Cerebellar nuclear complex (tissue), 1 donor: ENCODE results near the gene RNF31.

Source experiments
- DNase-seq, 2 experiments: peaks; one replicate each; lab custom pipeline; 2025; lab: John Stamatoyannopoulos, UW

RNF31 gene

DNA sequence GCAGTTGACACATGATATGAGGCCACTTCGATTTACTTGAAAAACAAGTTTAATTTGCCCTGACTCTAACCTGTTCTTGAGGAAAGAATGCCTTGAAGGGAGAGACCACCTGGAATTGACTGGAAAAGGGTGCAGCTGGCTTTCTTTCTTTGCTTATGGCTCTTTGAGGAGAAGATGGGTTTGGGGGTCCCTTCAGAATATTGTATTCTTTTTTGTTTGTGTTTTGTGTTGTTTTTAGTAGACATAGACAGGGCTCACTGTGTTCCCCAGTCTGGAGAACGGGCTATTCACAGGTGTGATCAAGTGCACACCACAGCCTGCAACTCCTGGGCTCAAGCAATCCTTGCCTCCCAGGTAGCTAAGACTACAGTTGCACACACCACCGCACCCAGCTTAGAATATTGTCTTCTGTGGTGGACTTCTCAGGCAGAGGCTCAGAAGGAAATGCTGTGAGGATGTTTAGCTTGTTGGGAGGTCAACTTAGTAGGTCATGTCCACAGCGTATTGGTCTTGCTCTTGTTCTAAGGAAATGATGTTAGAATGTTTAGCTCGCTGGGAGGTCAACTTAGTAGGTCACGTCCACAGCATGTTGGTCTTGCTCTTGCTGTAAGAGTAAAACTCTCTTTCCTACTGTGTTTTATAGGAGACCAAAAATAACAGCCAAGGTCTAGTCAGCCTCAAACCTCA, 31.0 kb upstream of the RNF31 start:
- DNase-seq = no peak

DNA sequence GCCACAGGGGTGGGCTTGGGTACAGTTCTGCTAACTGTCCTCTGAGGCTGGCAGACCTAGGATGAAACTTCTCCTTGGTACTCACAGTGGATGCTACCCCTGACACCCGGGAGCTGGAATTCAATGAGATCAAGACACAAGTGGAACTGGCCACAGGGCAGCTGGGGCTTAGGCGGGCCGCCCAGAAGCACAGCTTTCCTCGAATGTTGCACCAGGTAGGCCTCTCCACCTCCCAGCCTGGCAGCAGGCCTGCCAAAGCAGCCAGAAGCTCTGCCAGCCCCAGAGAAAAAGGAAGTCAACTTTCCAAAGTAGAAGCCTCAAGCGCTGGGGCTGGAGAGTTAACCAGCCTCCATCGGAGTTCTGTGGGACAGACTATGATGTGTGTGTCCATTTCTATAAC, 30.1 kb upstream of the RNF31 start:
- DNase-seq = no peak

DNA sequence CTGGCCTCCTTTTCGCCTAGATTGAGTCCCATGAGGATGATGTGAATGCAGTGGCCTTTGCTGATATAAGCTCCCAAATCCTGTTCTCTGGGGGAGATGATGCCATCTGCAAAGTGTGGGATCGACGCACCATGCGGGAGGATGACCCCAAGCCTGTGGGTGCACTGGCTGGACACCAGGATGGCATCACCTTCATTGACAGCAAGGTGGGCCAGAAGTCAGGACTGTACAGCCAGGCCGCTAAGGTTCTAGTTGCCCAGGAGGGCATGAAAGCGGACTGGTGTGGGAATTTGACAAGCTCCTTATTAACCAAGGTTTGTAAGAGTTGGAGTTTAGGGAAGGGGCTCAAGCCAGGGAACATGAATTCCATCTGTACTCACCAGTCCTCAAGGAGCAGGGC, 27.6 kb upstream of the RNF31 start:
- DNase-seq = no peak

DNA sequence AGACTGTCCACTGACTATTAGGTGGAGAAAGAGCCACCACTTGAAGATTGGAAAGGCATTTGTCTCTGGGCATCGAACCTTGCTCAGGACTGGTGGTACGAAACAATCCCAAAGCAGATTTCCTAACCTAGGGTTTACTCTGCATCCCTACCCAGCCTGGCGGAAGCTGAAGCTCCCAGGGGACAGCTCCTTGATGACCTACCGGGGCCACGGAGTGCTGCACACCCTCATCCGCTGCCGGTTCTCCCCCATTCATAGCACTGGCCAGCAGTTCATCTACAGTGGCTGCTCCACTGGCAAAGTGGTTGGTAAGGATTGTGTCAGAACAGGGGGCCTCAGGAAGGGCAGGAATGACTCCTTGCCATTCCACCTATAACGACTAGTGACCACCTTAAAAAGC, 26.1 kb upstream of the RNF31 start:
- no peak for DNase-seq

DNA sequence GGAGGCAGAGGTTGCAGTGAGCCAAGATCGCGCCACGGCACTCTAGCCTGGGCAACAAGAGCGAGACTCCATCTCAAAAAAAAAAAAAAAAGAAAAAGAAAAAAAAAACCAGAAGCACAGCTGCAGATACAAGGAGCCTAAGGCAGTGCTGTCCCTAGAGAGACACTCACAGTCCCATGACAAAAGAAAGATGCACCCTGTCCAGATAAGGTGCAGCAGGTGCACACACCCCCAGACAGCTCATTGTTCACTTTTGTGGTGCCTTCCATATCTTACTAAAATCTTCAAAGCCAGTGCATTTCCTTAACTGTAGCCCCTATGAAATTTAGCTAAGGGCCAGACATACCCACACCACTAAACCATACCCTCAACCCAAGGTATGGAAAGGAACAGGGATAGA, 24.9 kb upstream of the RNF31 start:
- DNase-seq = no peak

DNA sequence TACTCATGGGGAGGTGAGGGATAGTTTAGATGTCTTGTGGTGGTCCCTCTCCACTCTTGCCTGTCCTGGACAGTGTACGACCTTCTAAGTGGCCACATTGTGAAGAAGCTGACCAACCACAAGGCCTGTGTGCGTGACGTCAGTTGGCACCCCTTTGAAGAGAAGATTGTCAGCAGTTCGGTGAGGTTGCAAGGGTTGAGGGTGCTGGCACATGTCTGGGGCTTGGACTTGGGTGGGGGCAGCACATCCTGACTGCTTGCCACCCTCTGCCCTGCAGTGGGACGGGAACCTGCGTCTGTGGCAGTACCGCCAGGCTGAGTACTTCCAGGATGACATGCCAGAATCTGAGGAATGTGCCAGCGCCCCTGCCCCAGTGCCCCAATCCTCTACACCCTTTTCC, 24.4 kb upstream of the RNF31 start:
- DNase-seq = no peak

DNA sequence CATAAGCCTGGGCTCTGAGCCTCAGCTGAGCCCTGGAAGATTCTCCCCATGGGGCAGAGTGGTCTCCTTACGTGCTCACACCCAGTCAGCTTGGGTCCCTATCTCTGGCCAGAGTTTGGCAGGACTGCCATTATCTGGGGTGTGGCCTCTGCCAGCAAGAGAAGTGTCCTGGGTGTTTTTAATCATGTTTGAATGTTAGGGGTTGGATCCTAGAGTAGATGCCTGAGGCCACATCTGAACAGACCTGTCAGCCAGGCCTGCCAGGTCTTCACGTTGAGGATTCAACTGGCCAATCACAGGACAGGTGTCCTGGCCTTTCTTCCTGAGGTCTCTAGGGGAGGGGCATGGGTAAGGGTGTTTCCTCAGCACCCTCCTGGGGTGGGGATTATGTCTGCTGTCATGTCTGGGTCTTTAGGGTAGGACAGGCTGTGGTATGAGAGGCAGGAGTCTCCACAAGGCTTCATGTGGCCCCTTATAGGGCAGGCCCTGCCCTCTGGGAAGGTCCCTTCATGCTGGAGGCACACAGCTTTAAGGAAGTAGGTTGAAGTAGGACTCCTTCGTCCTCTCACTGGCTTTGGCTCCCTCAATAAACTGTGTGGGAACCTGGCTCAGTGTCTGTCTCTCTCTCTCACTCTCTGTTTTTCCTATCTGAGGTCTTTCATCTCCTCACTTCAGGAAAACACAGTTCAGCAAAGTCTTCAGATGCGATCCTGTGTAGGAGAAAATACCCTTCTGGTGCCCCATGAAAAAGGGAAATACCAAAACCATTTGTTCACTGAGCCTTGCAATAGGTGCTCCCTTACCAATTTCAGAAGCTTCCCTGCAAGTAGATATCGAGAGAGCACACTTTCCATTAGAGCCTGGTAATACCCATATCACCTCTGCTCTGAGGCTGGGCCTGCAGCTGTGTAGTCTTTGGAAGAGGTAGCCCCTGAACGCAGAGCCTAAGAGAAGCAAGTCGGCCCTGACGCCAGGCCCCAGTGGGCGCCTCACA, 23.6 kb upstream of the RNF31 start:
- no peak for DNase-seq

DNA sequence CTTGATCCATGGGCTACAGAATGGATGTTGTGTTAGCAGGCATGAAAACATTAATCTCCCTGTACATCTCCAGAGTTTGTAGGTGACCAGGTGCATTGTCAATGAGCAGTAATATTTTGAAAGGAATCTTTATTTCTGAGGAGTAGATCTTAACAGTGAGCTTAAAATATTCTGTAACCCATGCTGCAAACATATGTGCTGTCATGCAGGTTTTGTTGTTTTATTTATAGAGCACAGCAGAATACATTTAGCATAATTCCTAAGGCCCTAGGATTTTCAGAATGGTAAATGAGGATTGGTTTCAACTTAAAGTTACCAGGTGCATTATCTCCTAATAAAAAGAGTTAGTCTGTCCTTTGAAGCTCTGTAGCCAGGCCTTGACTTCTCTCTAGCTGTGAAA, 20.4 kb upstream of the RNF31 start:
- no peak for DNase-seq

DNA sequence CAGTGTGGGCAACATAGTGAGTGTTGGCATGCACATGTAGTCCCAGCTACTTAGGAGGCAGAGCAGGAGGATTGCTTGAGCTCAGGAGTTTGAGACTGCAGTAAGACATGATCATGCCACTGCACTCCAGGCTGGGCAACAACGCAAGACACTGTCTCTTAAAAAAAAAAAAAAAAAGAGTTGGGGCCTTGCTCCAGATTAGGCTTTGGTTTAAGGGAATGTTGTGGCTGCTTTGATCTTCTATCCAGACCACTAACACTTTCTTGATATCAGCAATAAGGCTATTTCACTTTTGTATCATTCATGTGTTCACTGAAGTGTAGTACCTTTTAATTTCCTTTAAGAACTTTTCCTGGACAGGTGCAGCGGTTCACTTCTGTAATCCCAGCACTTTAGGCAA, 19.6 kb upstream of the RNF31 start:
- DNase-seq = no peak

DNA sequence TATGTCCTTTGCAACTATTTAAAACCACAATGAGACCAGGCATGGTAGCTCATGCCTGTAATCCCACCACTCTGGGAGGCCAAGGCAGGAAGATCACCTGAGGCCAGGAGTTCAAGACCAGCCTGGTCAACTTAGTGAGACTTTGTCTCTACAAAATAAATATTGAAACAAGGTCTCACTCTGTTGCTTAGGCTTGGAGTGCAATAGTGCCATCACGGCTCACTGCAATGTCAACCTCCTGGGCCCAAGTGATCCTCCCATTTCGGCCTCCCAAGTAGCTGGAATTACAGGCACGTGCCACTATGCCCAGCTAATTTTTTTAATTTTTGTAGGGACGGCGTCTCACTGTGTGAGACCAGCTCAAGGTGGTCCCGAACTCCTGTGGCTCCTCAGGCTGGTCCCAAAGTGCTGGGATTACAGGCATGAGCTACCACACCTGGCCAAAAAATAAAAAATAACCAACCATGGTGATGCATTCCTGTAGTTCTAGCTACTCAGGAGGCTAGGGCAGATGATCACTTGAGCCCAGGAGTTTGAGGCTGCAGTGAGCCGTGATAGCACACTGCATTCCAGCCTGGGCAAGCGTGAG, 17.8 kb upstream of the RNF31 start:
- no peak for DNase-seq

DNA sequence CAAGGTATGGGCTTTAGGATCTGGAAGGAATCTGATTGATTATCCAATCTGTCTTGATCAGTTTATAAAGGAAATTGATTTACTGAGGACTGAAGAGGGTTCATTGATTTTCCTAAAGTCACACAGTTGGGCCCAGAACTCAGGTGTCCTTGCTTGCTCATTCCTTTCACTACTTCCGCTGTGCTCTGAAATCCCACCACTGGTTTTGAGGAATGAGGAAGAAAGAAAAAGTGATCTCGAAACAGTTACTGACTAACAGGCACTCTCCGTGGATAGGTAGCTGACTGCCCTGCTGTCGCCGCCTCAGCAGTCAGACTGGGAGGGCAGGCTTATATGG, 16.9 kb upstream of the RNF31 start, which contains the start of gene FITM1:
FITM1 (plus strand) TSS at position 280 of the 337 bp plus-strand sequence. CDS start 905 bp downstream, outside the sequence.
- no peak for DNase-seq

DNA sequence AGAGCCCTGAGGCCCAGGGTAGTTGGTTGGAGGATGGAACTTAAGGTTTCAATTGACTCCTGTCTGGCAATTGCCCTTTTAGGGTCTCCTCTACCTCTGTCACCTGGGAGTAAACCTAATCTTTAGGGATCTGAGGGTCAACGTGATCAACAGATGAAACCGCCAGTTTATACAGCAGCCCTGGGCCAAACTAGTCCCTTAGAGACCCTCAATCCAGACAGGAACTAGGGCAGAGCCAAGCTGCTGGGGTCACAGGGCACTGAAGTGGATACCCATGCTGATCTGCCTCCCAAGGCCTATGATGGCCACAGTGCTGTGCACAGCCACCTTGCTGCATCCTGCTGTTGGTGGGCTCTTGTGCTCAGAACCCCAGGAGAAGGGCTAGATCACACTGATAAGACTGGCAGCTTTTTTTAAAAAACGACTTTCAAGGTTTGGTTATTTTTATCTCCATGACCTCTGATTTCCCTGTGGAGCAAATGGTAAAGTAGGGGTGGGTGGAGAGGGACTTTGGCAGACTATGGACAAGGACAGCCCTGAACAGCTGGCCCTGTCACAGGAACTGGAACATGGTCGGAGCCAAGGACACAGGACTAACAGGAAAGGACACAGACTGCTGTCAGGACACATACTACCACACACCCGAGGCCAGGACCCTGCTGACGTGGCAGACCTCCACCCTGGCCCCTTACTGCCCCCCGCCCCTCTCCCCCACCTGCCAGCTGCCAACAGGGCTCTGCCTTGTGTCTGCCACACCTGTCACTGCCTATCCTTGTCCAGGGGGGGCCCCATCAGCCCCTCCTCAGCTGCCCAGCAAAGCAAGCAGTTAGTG, 16.4 kb upstream of the RNF31 start:
- no peak for DNase-seq

DNA sequence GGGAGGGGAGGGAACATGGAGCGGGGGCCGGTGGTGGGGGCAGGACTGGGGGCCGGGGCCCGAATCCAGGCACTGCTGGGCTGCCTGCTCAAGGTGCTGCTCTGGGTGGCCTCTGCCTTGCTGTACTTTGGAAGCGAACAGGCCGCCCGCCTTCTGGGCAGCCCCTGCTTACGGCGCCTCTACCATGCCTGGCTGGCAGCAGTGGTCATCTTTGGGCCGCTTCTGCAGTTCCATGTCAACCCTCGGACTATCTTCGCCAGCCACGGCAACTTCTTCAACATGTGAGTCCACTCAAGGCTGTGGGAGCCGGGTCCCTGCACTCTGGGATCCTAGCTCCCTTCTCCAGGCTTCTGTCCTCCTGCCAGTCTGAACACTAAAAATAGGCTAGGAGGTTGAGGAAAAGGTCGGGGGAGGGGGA, 15.7 kb upstream of the RNF31 start:
- DNase-seq = no peak

DNA sequence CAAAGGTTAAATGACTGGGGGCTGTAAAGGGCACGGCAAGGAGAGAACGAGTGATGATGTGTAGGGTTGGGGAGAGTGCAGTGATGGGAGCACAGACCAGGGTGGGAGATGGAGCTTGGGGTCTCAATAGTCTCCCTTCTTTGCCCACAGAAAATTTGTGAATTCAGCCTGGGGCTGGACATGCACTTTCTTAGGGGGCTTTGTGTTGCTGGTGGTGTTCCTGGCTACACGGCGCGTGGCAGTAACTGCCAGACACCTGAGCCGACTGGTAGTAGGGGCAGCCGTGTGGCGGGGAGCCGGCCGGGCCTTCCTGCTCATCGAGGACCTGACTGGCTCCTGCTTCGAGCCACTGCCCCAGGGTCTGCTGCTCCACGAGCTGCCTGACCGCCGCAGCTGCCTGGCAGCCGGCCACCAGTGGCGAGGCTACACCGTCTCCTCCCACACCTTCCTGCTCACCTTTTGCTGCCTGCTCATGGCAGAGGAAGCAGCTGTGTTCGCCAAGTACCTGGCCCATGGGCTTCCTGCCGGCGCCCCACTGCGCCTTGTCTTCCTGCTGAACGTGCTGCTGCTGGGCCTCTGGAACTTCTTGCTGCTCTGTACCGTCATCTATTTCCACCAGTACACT, 15.1 kb upstream of the RNF31 start:
- no peak for DNase-seq

DNA sequence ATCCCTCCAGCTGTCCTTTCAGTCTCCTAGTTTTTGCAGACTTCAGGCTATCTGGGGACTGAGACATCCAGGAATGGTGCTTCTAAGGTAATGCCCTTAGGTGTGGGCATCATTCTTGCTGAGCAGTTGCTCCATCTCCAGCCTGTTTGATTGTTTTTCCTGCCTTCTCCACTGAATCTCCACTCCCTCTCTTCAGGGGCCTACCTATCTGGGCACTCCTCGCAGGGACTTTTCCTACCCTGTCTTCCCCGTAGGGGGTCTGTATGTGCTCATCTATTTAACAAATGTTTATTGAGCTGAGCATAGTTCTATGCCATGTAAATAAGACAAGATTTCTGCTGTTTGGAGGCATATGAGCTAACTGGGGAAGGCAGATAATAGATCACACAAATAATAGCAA, 14.3 kb upstream of the RNF31 start:
- DNase-seq = no peak

DNA sequence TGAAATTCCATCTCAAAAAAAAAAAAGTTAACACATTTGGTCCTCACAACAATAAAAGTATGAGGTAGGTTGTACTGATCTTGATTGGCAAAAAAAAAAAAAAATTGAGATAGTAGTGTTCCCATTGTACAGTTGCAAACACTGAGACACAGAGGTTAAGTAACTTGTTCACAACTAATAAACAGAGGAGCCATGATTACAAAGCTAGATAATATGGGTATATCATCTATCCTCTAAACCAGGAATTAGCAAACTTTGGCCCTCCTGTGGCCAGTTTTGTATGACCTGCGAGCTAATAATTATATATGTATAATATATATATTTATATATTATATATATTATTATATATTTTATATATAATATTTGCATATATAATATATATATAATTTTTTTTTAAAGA, 13.6 kb upstream of the RNF31 start:
- DNase-seq = no peak

DNA sequence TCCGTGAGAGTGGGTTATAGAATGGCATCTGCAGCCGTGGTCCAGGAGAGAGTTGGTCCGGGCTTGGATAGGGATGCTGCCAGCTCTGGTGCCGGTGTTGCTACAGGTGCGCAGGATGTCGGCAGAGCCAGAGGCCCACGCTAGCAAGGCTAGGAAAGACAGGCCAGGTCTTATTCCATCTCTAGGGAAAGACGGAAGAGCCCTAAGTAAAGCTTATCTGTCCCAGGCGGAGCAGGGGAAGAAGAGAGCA, 11.8 kb upstream of the RNF31 start:
- DNase-seq = no peak

DNA sequence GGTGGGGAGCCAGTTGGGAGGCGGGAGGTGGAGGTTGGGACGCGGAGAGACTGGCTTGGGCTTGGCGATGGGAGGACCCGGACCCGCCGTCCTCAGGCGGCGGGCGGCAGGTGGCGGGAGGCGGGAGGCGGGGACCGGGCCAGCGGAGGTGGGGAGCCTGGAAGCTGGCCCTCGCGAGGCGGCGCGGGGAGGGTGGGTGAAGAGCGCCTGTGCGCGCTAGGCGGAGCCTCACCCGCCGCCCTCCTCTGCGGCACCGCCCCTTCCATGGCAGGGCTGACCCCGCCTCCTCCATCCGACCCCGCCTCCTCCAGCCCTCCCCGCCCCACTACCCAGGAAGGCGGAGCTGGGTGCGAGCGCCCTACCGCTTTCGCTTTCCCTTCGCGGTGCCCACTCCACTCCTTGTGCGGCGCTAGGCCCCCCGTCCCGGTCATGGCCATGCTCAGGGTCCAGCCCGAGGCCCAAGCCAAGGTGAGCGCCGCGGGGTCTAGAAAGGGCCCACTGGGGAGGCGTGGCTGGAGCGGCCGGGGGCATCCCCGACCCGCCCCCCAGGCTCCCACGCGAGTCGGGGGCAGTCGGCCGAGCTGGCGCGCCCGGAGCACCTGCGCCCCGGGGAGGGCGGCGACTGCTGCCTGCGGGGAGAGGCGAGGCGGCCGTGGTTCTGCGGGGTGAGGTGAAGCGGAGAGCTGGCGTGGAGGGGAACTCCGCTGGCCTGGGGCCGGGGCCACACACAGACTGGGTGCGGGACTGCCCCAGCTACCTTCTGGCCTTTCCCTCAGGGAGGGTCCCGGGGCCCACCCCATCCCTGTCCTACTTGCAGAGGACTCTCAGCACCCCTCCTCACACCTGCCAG, 11.2 kb upstream of the RNF31 start, which contains the start of gene PSME1:
PSME1 (plus strand) TSS at position 361 of the 850 bp plus-strand sequence; CDS start at position 430, 69 bp downstream.
- DNase-seq = peak; percentile 74 to 79

DNA sequence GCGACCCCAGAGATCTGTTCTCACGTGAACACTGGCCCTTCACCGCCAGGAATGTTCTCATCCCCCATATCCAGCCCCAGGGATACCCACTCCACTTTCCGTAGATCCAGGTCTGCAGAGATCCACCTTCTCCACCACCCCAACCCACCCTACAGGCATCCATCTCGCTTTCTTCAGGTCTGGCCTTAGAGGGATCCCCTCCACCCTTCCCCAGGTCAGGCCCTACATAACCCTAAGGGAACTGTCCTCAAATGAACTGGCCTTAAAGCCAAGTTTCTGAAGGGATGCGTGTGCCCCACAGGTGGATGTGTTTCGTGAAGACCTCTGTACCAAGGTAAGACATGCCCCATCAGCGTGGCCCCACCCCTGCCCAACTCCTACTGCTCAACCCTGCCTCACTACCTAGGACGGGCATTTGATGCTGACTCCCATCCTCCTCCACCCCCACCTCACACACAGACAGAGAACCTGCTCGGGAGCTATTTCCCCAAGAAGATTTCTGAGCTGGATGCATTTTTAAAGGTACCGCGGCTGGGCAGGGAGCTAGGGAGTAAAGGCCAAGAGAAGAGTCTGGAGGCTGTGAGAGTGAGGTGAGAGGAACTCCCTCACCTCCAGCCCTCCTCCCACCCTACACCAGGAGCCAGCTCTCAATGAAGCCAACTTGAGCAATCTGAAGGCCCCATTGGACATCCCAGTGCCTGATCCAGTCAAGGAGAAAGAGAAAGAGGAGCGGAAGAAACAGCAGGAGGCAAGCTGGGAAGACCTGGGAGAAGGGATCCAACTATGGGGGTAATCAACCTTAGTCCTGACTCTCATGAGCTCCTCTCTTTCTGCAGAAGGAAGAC, 10.4 kb upstream of the RNF31 start:
- no peak for DNase-seq
